ENCODE measurements around the gene GASK1A. TPM values are rescaled to one million over a fixed set of nuclear protein-coding genes. Genes with fewer than 3 reads are reported as not detected.

The GASK1A gene
- total and polyA plus RNA-seq, 8 donors: 1.2 to 23.6 (median 8.1) TPM

- H3K27me3 ChIP-seq: peaks cover 0 to 36% (median 21%) of the 10 kb centered on the region in 3 donors
- no peak overlapping the region for H3K4me3 ChIP-seq
- WGBS, 5 donors: 71 to 83% (median 81%) methylated on average over 6 of the region's 6 CpGs
- no peaks in the 10 kb centered on the region for H3K9me3 ChIP-seq
- peaks cover 4 to 36% (median 23%) of the 10 kb centered on the region in 4 donors for H3K4me1 ChIP-seq
- no peak for DNase-seq
- H3K27ac ChIP-seq: no peak overlapping the region
- no peaks in the 10 kb centered on the region for H3K36me3 ChIP-seq
- TF ChIP-seq POLR2AphosphoS5 (IDR thresholded peaks at IDR 0.05) (no peak), CTCF (IDR thresholded peaks at IDR 0.05) (no peak), POLR2A (IDR thresholded peaks at IDR 0.05) (no peak), EP300 (IDR thresholded peaks at IDR 0.05) (no peak)
- intact Hi-C loops (cut with DNase I; ENCODE audit: low total_unique reads): no loop called here
Measured at GRCh38 chr3:42982645-42983412, 3.7 kb downstream of the GASK1A start.

GRCh38 chr3:42983927-42984326 is 4.8 kb downstream of the GASK1A start:
- TF ChIP-seq POLR2AphosphoS5 (IDR thresholded peaks at IDR 0.05): no peak
- no peak for TF ChIP-seq CTCF (IDR thresholded peaks at IDR 0.05)
- no peak for TF ChIP-seq POLR2A (IDR thresholded peaks at IDR 0.05)
- no peak for TF ChIP-seq EP300 (IDR thresholded peaks at IDR 0.05)
- Histone ChIP-seq H3K9me3 (no peaks in the 10 kb centered on the region), H3K27ac (no peak overlapping the region), H3K4me1 (peaks cover 2 to 33% (median 18%) of the 10 kb centered on the region in 4 donors), H3K27me3 (peaks cover 0 to 26% (median 20%) of the 10 kb centered on the region in 3 donors), H3K36me3 (no peaks in the 10 kb centered on the region), H3K4me3 (no peak overlapping the region)
- no peak for DNase-seq
- intact Hi-C loops (cut with DNase I; ENCODE audit: low total_unique reads): no loop called here
- WGBS, 5 donors: 90 to 100% (median 95%) methylated on average over 3 of the region's 3 CpGs

- Histone ChIP-seq H3K27ac (no peak overlapping the region), H3K9me3 (no peaks in the 10 kb centered on the region), H3K4me3 (no peak overlapping the region), H3K27me3 (peaks cover 0 to 18% (median 12%) of the 10 kb centered on the region in 3 donors), H3K4me1 (peaks cover 0 to 25% (median 11%) of the 10 kb centered on the region in 4 donors), H3K36me3 (no peaks in the 10 kb centered on the region)
- TF ChIP-seq CTCF (IDR thresholded peaks at IDR 0.05) (no peak), EP300 (IDR thresholded peaks at IDR 0.05) (no peak), POLR2A (IDR thresholded peaks at IDR 0.05) (no peak), POLR2AphosphoS5 (IDR thresholded peaks at IDR 0.05) (no peak)
- 46 to 67% (median 57%) methylated on average over 4 of the region's 4 CpGs for WGBS, 5 donors
- no peak for DNase-seq
- intact Hi-C loops (cut with DNase I; ENCODE audit: low total_unique reads): no loop called here
Measured at GRCh38 chr3:42984701-42985100, 5.6 kb downstream of the GASK1A start.

- Histone ChIP-seq H3K4me3 (no peak overlapping the region), H3K27ac (no peak overlapping the region), H3K9me3 (no peaks in the 10 kb centered on the region), H3K4me1 (peaks cover 0 to 11% (median 5%) of the 10 kb centered on the region in 4 donors), H3K36me3 (no peaks in the 10 kb centered on the region), H3K27me3 (no peaks in the 10 kb centered on the region)
- intact Hi-C loops (cut with DNase I; ENCODE audit: low total_unique reads): no loop called here
- WGBS, 5 donors: 26 to 65% (median 32%) methylated on average over 3 of the region's 3 CpGs
- TF ChIP-seq POLR2A (IDR thresholded peaks at IDR 0.05) (no peak), CTCF (IDR thresholded peaks at IDR 0.05) (no peak), EP300 (IDR thresholded peaks at IDR 0.05) (no peak)
- no peak for DNase-seq
Measured at GRCh38 chr3:42988097-42988496, 9.0 kb downstream of the GASK1A start.
